Measurements from ENCODE around the gene NUDT14. TPM values are rescaled to one million over a fixed set of nuclear protein-coding genes. Genes with fewer than 3 reads are reported as not detected.

The NUDT14 gene
- total RNA-seq, 1 donor from 2014 or later: 8.5 TPM

GRCh38 chr14:105140581-105140980 lies 40.5 kb downstream of the NUDT14 start:
- H3K27ac Mint-ChIP-seq: no peak overlapping the region

DNA sequence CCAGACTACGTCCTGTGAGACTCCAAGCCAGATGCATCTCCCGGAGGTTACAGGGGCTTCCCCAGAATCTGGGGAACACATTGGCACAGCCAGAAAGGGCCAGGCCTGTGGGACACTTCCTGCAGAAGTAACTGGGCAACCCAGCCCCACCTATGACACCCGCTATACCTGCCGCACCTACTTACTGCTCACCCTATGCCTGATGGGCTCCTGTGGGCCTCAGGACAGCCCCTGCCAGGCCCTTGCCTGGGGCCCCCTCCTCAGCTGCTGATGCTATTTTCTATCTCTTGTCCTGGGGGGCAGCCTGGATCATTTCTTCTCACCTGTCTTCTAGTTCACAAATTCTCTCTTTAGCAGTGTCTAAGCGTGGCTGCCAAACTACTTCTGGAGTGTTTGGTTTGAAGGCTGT lies 41.3 kb downstream of the NUDT14 start:
- DNase-seq (ENCODE audit: low spot score): no peak
- H3K9me3 Mint-ChIP-seq: peaks cover 14% of the 10 kb centered on the region
- H3K4me3 Mint-ChIP-seq: no peak overlapping the region
- no peak overlapping the region for H3K27ac Mint-ChIP-seq
- intact Hi-C loops (cut with micrococcal nuclease): no loop called here
- no peaks in the 10 kb centered on the region for H3K36me3 Mint-ChIP-seq (ENCODE audit: low read depth)
- H3K4me1 Mint-ChIP-seq (ENCODE audit: low read depth): no peaks in the 10 kb centered on the region
- H3K27me3 Mint-ChIP-seq (ENCODE audit: insufficient read depth): no peaks in the 10 kb centered on the region

More at GRCh38 chr14:105140581-105140980, 40.5 kb downstream of the NUDT14 start:
- H3K27me3 Mint-ChIP-seq (ENCODE audit: insufficient read depth): no peaks in the 10 kb centered on the region
- no peaks in the 10 kb centered on the region for H3K36me3 Mint-ChIP-seq (ENCODE audit: low read depth)
- H3K4me1 Mint-ChIP-seq (ENCODE audit: low read depth): no peaks in the 10 kb centered on the region
- no peak overlapping the region for H3K4me3 Mint-ChIP-seq
- DNase-seq (ENCODE audit: low spot score): no peak
- peaks cover 14% of the 10 kb centered on the region for H3K9me3 Mint-ChIP-seq
- intact Hi-C loops (cut with micrococcal nuclease): no loop called here

DNA sequence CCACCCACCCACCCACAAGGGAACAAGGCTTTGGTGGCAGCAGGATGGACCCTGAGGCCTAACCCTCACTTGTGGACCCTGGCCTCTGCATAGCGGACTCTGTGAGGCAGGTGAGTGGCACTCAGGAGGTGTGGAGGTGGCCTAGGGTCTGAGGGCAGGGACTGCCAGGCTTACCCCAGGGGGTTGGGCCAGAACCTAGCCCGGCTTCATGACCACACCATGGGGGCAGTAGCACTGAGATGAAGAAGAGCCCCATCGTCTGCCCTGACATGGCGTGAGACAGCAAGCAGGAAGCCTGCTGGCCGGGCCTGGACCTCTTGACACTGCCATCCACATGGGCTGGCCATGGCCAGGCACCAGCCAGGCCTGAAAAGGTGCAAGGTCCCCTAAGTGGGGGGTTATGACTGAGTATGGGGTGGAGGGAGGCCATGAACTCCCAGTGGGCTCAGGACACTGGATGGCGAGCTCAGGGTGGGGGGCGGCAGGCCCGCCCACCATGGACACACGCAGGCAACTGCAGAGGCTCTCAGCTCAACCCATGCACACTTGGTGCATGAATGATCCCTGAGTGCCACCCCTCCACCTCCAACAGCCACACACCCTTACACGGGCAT lies 41.8 kb downstream of the NUDT14 start:
- no peaks in the 10 kb centered on the region for H3K4me1 Mint-ChIP-seq (ENCODE audit: low read depth)
- peaks cover 14% of the 10 kb centered on the region for H3K9me3 Mint-ChIP-seq
- H3K27me3 Mint-ChIP-seq (ENCODE audit: insufficient read depth): no peaks in the 10 kb centered on the region
- H3K27ac Mint-ChIP-seq: no peak overlapping the region
- intact Hi-C loops (cut with micrococcal nuclease): no loop called here
- no peaks in the 10 kb centered on the region for H3K36me3 Mint-ChIP-seq (ENCODE audit: low read depth)
- no peak overlapping the region for H3K4me3 Mint-ChIP-seq
- no peak for DNase-seq (ENCODE audit: low spot score)

DNA sequence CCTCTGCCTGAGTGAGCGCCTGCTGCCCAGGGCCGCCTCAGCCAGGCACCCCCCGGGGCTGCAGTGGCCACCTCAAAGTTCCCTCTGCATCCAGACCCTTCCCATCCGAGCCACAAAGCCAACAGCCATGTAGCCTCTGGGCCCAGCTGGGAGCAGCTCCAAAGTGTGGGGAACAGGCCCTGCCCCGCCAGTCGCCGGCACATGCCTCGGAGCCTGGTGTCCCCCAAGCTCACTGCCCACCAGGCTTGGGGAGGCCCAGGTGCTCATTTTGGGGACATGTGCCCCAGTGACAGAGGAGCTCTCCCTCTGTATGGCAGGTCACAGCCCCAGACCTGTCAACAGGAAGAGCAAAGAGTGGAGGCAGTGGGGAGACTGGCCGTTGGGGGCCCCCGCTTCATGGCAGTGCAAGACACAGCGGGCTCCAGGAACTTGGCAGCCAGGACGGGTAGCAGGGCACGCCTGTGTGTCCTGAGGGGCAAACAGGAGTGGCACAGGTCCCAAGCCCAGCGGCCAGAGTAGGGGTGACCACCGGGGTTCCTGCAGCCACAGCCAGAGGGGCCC lies 42.5 kb downstream of the NUDT14 start:
- Mint-ChIP-seq H3K36me3 (ENCODE audit: low read depth) (no peaks in the 10 kb centered on the region), H3K4me1 (ENCODE audit: low read depth) (no peaks in the 10 kb centered on the region), H3K9me3 (peaks cover 14% of the 10 kb centered on the region), H3K27me3 (ENCODE audit: insufficient read depth) (no peaks in the 10 kb centered on the region), H3K27ac (no peak overlapping the region), H3K4me3 (no peak overlapping the region)
- no peak for DNase-seq (ENCODE audit: low spot score)
- intact Hi-C loops (cut with micrococcal nuclease): no loop called here

- no peaks in the 10 kb centered on the region for H3K4me1 Mint-ChIP-seq (ENCODE audit: low read depth)
- intact Hi-C loops (cut with micrococcal nuclease): no loop called here
- H3K27ac Mint-ChIP-seq: no peak overlapping the region
- no peak overlapping the region for H3K4me3 Mint-ChIP-seq
- H3K36me3 Mint-ChIP-seq (ENCODE audit: low read depth): no peaks in the 10 kb centered on the region
- H3K9me3 Mint-ChIP-seq: peaks cover 18% of the 10 kb centered on the region
- DNase-seq (ENCODE audit: low spot score): no peak
- H3K27me3 Mint-ChIP-seq (ENCODE audit: insufficient read depth): peaks cover 3% of the 10 kb centered on the region
Observed at GRCh38 chr14:105138021-105138541, 43.0 kb downstream of the NUDT14 start.

- Mint-ChIP-seq H3K27ac (no peak overlapping the region), H3K27me3 (ENCODE audit: insufficient read depth) (peaks cover 6% of the 10 kb centered on the region), H3K36me3 (ENCODE audit: low read depth) (no peaks in the 10 kb centered on the region), H3K4me1 (ENCODE audit: low read depth) (no peaks in the 10 kb centered on the region), H3K4me3 (no peak overlapping the region), H3K9me3 (peaks cover 23% of the 10 kb centered on the region)
- intact Hi-C loops (cut with micrococcal nuclease): no loop called here
- no peak for DNase-seq (ENCODE audit: low spot score)
Observed at GRCh38 chr14:105137481-105138020, 43.6 kb downstream of the NUDT14 start.

- H3K27me3 Mint-ChIP-seq (ENCODE audit: insufficient read depth): peaks cover 6% of the 10 kb centered on the region
- peaks cover 19% of the 10 kb centered on the region for H3K9me3 Mint-ChIP-seq
- H3K36me3 Mint-ChIP-seq (ENCODE audit: low read depth): no peaks in the 10 kb centered on the region
- intact Hi-C loops (cut with micrococcal nuclease): no loop called here
- H3K27ac Mint-ChIP-seq: no peak overlapping the region
- DNase-seq (ENCODE audit: low spot score): no peak
- no peaks in the 10 kb centered on the region for H3K4me1 Mint-ChIP-seq (ENCODE audit: low read depth)
- H3K4me3 Mint-ChIP-seq: no peak overlapping the region
Observed at GRCh38 chr14:105136401-105137322, 44.5 kb downstream of the NUDT14 start.

- Mint-ChIP-seq H3K27me3 (ENCODE audit: insufficient read depth) (peaks cover 6% of the 10 kb centered on the region), H3K4me3 (no peak overlapping the region), H3K9me3 (peaks cover 19% of the 10 kb centered on the region), H3K36me3 (ENCODE audit: low read depth) (no peaks in the 10 kb centered on the region), H3K4me1 (ENCODE audit: low read depth) (no peaks in the 10 kb centered on the region), H3K27ac (no peak overlapping the region)
- intact Hi-C loops (cut with micrococcal nuclease): no loop called here
- DNase-seq (ENCODE audit: low spot score): no peak
Observed at GRCh38 chr14:105135700-105136395, 45.3 kb downstream of the NUDT14 start.

DNA sequence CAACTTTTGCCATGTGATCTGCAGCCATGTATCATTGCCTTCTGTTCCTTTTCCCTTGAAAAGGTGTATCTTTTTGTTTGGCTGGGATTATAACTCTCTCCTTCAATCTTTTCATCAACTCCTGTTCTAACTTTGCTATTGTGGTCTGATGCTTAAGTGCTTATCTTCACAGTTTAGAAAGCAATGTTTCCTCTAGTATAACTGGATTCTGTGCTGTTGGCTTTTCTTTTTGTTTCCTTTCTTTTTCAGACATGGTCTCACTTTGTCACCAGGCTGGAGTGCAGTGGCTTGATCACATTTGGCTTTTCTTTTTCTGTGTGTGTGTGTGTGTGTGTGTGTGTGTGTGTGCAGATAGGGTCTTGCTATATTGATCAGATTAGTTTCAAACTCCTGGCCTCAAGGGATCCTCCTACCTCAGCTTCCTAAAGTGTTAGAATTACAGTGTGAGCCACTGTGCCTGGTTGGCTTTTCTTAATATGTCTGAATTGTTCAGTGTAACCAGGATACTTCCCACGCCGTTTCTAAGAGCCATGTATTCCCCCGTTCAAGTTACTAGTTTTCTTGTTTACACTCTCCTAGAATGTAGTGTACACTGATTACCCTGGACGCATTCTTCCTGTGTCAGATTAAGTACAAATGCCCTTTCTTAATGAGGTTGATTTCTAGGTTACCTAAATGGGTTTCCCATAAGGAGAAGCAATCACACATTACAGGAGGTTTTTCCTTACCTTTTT lies 48.0 kb downstream of the NUDT14 start:
- peaks cover 13% of the 10 kb centered on the region for H3K27me3 Mint-ChIP-seq (ENCODE audit: insufficient read depth)
- H3K36me3 Mint-ChIP-seq (ENCODE audit: low read depth): no peaks in the 10 kb centered on the region
- H3K4me3 Mint-ChIP-seq: no peak overlapping the region
- peaks cover 8% of the 10 kb centered on the region for H3K9me3 Mint-ChIP-seq
- H3K27ac Mint-ChIP-seq: no peak overlapping the region
- H3K4me1 Mint-ChIP-seq (ENCODE audit: low read depth): no peaks in the 10 kb centered on the region
- intact Hi-C loops (cut with micrococcal nuclease): no loop called here
- no peak for DNase-seq (ENCODE audit: low spot score)

DNA sequence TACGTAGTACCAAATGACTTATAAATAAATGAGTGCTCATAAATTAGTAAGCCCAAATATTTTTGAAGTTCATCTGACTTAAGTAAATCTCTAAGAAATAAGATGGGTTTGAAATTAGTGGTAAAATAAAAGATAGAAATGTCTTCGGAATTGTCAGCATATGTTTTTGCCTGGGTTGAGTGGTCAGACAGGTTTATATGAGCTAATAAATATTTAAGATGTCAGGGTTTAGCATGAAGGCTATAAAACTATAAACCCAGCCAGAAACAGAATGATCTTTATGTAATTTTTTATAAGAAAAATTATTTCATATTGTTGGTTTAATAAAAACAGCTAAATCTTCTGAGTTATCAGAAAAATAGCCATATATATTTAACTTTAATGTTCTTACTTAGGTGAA lies 49.9 kb downstream of the NUDT14 start:
- no peak overlapping the region for H3K27ac Mint-ChIP-seq
- intact Hi-C loops (cut with micrococcal nuclease): no loop called here
- H3K4me1 Mint-ChIP-seq (ENCODE audit: low read depth): no peaks in the 10 kb centered on the region
- H3K36me3 Mint-ChIP-seq (ENCODE audit: low read depth): no peaks in the 10 kb centered on the region
- peaks cover 8% of the 10 kb centered on the region for H3K9me3 Mint-ChIP-seq
- DNase-seq (ENCODE audit: low spot score): no peak
- H3K27me3 Mint-ChIP-seq (ENCODE audit: insufficient read depth): peaks cover 13% of the 10 kb centered on the region
- no peak overlapping the region for H3K4me3 Mint-ChIP-seq

DNA sequence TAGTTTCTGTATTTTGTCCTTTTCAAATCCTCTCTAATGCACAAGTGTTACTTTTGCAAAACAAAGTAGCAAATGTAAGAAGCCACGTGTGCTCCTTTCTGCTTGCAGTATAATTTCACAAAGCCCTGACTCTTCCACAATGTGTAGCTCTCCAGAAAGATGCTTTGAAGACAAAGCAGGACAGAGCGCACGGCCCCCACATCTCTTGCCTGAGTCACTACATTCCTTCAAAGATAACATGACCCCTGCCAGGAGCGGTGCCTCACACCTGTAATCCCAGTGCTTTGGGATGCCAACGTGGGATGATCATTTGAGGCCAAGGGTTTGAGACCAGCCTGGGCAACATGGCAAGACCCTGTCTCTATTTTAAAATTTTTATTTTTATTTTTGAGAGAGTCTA lies 53.1 kb downstream of the NUDT14 start:
- no peaks in the 10 kb centered on the region for H3K36me3 Mint-ChIP-seq (ENCODE audit: low read depth)

DNA sequence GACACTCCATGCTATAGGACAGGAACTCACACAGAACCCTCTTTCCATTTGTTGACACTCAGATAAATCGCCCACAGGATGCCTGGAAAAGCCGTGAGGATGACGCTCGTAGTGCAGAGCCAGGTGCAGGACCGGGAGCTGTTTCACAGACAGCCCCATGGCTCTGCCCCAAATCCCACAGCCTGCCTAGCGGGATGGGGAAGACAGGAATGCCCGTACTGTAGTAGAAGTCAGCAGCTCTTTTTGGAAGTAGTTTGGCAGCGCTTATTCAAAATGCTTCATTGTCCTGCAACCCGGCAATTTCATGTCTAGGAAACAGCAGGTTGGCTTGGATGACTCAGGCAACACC lies 54.2 kb downstream of the NUDT14 start:
- intact Hi-C loops (cut with micrococcal nuclease): no loop called here
- H3K27me3 Mint-ChIP-seq (ENCODE audit: insufficient read depth): peaks cover 20% of the 10 kb centered on the region

More for the DNA sequence above, 53.1 kb downstream of the NUDT14 start:
- Mint-ChIP-seq H3K27me3 (ENCODE audit: insufficient read depth) (peaks cover 22% of the 10 kb centered on the region), H3K9me3 (peaks cover 4% of the 10 kb centered on the region), H3K4me3 (no peak overlapping the region), H3K27ac (no peak overlapping the region), H3K4me1 (ENCODE audit: low read depth) (no peaks in the 10 kb centered on the region)
- intact Hi-C loops (cut with micrococcal nuclease): no loop called here
- DNase-seq (ENCODE audit: low spot score): no peak

More for the DNA sequence above, 54.2 kb downstream of the NUDT14 start:
- H3K4me3 Mint-ChIP-seq: no peak overlapping the region
- peaks cover 6% of the 10 kb centered on the region for H3K9me3 Mint-ChIP-seq
- H3K36me3 Mint-ChIP-seq (ENCODE audit: low read depth): no peaks in the 10 kb centered on the region
- no peaks in the 10 kb centered on the region for H3K4me1 Mint-ChIP-seq (ENCODE audit: low read depth)
- H3K27ac Mint-ChIP-seq: no peak overlapping the region
- DNase-seq (ENCODE audit: low spot score): no peak
